Hepatic stellate cell (primary cell): Measurements from ENCODE around the gene PSAP.
"Not testable (repeated sequence)": the region's sequence is repeated elsewhere in the genome, so short reads cannot be mapped to it uniquely, and the experiment has no call there.

ENCODE experiments used
- DNase-seq: peaks from one replicate; pipeline ENCODE4 v3.0.0; 2011; ENCODE audit warnings: low spot score

Gene PSAP

GRCh38 chr10:71850743-71851464 is at the start of gene PSAP:
Gene PSAP (minus strand): TSS chr10:71851251. CDS start chr10:71851221, 30 bp downstream.
- peak; percentile 99 for DNase-seq

- no peak for DNase-seq
Observed at GRCh38 chr10:71900441-71901180, 49.6 kb upstream of the PSAP start.

- DNase-seq, result no peak
Observed at GRCh38 chr10:71899665-71900412, 48.8 kb upstream of the PSAP start.

- not testable (repeated sequence) for DNase-seq
Observed at GRCh38 chr10:71898346-71898745, 47.3 kb upstream of the PSAP start.

GRCh38 chr10:71893920-71894319 is 42.9 kb upstream of the PSAP start:
- DNase-seq, result no peak

- DNase-seq, result no peak
Observed at GRCh38 chr10:71893258-71893815, 42.3 kb upstream of the PSAP start.

GRCh38 chr10:71891437-71891836 is 40.4 kb upstream of the PSAP start:
- DNase-seq, result no peak

GRCh38 chr10:71889388-71889987 is 38.4 kb upstream of the PSAP start:
- no peak for DNase-seq

- peak; percentile 77 for DNase-seq
Observed at GRCh38 chr10:71888623-71889387, 37.8 kb upstream of the PSAP start.

GRCh38 chr10:71888248-71888622 is 37.2 kb upstream of the PSAP start:
- no peak for DNase-seq

GRCh38 chr10:71887743-71888142 is 36.7 kb upstream of the PSAP start:
- no peak for DNase-seq

- DNase-seq, result no peak
Observed at GRCh38 chr10:71882813-71883659, 32.0 kb upstream of the PSAP start.

- no peak for DNase-seq
Observed at GRCh38 chr10:71881647-71882355, 30.8 kb upstream of the PSAP start.

- not testable (repeated sequence) for DNase-seq
Observed at GRCh38 chr10:71881307-71881624, 30.2 kb upstream of the PSAP start.

- DNase-seq, result no peak
Observed at GRCh38 chr10:71880425-71881306, 29.6 kb upstream of the PSAP start.

- no peak for DNase-seq
Observed at GRCh38 chr10:71878327-71879034, 27.4 kb upstream of the PSAP start.

- no peak for DNase-seq
Observed at GRCh38 chr10:71877821-71878220, 26.8 kb upstream of the PSAP start.

GRCh38 chr10:71874680-71875354 is 23.8 kb upstream of the PSAP start:
- not testable (repeated sequence) for DNase-seq
